LNCaP clone FGC (cell line): ENCODE measurements around the gene RASAL1.

Experiments used
- DNase-seq: peaks from one replicate; pipeline ENCODE4 v3.0.0-alpha.2; 2011; ENCODE audit warnings: low read depth
- H3K4me3 ChIP-seq: 2 replicates; pipeline ENCODE4 v1.5.1; 2011; ENCODE audit warnings: mild to moderate bottlenecking, low read depth, low read length, control low read depth
- CTCF ChIP-seq: IDR thresholded peaks from 2 replicates; pipeline ENCODE4 v1.5.1; 2012; ENCODE audit warnings: mild to moderate bottlenecking; ENCODE audit not compliant: control insufficient read depth, insufficient read depth; ENCODE audit errors: extremely low read depth

The RASAL1 gene

DNA sequence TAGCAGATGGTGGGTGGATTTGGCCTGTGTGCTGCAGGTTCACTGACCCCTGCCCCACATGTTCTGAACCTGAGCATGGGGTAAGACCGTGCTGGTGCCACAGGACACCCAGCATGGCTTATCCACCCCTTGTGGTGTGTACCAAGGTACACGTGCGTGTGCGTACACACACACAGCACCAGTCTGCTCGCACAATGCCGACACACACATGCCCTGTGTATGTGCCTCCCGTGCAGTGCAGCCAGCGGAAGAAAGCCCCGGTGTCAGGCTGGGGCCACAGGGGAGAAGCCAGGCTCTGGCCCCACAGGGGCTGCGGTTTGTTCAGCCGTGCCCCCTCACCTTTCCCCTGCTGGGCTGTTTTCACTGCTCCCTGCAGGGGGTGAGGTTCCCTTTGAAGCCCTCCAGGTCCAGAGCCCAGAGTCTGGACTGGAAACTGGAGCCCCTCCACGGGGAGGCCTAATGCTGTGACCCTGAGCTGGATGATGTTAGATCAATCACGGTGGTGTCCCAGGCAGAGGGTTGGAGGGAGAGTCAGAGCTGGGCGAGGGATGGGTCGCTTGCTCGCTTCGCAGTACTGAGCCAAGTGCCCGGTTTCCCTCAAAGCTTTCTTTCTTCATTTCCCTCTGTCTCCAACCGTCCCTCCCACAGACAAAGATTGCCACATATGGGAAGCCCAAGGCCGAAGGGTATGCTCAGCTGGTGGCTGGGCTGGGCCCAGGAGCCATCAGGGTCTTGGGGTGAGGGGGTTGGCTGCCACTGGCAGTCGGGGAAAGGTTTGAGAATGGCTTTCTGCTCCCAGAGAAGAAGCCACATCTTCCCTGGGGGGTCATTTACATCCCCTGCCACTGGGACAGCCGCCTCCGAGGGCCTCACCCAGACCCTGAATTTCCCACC lies 72.8 kb downstream of the RASAL1 start:
- no peak for DNase-seq
- no peak for TF ChIP-seq CTCF
- H3K4me3 ChIP-seq = no peak overlapping the region

GRCh38 chr12:113061061-113061694 lies 74.4 kb downstream of the RASAL1 start:
- no peak overlapping the region for H3K4me3 ChIP-seq
- no peak for DNase-seq
- TF ChIP-seq CTCF = no peak

- DNase-seq = no peak
- TF ChIP-seq CTCF = no peak
- H3K4me3 ChIP-seq = no peak overlapping the region
Observed at GRCh38 chr12:113060336-113060960, 75.1 kb downstream of the RASAL1 start.

DNA sequence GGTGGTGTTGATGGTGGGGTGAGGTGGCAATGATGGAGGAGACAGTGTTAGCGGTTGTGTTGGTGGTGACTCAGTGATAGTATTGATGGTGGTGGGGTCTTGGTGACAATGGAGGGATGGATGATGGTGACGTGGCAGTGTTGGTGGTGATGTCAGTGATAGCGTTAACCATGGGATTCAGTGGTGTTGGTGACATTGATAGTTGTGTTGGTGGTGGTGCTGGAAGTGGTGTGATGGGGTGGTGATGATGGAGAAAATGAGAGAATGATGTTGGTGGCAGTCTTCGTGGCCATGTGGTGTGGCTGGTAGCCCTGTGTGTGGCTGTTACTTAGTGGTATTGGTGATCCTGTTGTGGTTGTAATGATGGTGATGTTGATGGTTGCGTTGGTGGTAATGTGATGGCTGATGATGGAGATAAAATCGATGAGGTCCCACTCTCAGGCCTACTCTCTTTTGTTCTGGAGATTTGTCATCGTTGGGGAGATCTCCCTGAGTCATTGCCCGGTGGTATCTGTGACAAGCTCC lies 76.4 kb downstream of the RASAL1 start:
- TF ChIP-seq CTCF = no peak
- no peak for DNase-seq
- no peak overlapping the region for H3K4me3 ChIP-seq

DNA sequence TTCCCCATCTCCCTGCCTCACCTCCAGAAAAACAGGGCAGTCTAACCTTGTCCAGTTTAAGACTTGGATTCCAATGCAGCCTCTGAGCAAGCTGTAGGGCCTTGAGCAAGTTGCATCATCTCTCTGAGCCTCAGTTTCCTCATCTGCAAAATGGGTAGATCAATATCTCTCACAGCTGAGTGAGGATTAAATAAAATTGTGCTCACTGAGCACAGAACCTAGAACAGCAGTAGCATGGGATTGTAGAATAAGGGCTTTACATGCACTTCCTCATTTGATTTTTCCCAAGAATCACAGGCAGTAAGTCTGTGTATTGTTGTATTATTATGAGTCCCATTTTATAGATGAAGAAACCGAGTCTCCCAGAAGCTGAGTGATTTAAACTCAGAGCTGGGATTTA lies 77.0 kb downstream of the RASAL1 start:
- no peak for DNase-seq
- no peak overlapping the region for H3K4me3 ChIP-seq
- TF ChIP-seq CTCF = no peak

GRCh38 chr12:113057565-113058485 lies 77.7 kb downstream of the RASAL1 start:
- TF ChIP-seq CTCF = no peak
- DNase-seq = no peak
- H3K4me3 ChIP-seq = no peak overlapping the region
